ENCODE results near the gene CIRBP.

Gene CIRBP

GRCh38 chr19:1230783-1231489 lies 38.2 kb upstream of the CIRBP start:
- no peak for DNase-seq (ENCODE audit: low read depth)

GRCh38 chr19:1231729-1232637 lies 37.1 kb upstream of the CIRBP start:
- DNase-seq (ENCODE audit: low read depth), result no peak

DNA sequence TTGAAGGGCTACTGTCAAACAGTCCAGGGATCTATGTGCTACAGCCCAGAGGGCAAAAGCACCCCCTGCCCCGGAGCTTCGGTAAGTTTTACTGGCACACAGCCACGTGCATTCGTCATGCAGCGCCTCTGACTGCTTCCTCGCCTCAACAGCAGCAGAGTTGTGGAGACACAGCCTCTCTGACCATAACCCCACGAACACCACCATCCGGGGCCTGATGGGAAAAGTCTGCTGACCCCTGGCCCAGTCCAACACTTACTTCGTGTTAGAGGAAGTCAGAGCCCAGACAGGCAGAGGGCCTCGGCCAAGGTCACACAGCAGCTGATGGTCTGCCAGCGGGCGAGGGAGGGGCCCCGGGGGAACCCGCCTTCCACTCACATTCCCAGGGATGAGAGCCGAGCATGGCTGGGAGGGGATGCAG lies 36.5 kb upstream of the CIRBP start:
- no peak for DNase-seq (ENCODE audit: low read depth)

GRCh38 chr19:1233115-1233667 lies 35.9 kb upstream of the CIRBP start:
- DNase-seq (ENCODE audit: low read depth), result no peak

DNA sequence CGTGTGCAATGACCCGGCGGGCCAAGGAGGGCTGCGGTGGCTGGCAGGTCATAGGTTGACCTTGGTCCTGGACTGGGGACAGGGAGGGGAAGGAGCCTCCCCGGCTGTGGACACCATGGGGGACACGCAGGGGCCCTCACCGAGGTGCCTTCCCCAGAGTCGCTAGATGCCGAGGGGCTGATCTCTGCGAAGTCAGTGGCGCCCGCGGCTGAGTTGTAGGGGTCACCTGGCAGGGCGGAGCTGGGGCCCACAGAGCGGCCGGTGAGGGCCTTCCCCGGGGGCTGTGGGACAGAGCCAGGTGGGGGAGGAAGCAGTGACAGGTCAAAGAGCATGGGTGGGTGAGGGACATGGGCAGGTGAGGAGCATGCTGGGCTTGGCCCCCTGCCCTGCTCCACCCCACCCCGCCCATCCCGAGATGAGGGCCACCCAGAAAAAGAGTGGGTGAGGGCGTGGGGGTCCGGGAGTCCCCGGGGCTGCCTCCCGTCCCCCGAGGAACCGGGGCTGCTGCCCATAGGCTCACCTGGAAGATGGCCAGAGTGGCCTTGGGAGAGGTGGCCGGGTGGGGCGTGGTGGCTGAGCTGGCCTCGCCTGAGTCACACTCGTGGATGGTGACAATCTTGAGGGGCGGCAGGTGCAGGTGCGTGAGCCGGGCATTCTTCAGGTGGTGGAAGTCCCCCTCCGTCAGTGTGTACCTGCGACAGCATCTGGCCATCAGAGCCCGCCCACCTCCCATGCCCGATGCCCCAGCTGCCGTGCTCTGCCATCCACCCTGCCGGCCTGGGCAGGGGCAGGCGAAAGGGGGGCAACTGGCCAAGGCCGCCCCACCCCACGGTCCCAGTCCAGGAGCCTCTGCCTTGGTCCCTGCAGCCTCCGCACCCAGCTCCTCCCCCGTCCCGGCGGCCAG lies 34.8 kb upstream of the CIRBP start:
- DNase-seq (ENCODE audit: low read depth), result no peak

DNA sequence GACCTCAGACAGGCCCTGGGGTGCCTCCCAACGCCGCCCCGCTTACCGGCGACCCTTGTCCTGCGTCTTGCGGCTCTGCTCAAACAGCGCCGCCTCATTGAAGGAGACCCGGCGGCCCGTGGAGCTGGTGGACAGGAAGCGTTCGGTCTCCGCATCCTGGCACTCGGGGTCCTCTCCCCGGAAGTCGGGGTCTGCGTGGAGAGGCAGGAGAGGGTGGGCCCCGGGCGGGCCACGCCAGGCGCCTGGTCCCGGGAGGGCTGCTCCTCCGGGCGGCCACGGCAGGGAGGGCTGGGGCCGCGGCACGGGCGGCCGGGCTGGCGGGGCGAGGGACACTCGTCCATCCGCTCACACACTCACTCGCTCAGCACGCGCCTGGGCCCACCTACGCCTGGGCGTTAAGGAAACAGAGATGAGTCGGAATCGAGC lies 34.2 kb upstream of the CIRBP start:
- no peak for DNase-seq (ENCODE audit: low read depth)

DNA sequence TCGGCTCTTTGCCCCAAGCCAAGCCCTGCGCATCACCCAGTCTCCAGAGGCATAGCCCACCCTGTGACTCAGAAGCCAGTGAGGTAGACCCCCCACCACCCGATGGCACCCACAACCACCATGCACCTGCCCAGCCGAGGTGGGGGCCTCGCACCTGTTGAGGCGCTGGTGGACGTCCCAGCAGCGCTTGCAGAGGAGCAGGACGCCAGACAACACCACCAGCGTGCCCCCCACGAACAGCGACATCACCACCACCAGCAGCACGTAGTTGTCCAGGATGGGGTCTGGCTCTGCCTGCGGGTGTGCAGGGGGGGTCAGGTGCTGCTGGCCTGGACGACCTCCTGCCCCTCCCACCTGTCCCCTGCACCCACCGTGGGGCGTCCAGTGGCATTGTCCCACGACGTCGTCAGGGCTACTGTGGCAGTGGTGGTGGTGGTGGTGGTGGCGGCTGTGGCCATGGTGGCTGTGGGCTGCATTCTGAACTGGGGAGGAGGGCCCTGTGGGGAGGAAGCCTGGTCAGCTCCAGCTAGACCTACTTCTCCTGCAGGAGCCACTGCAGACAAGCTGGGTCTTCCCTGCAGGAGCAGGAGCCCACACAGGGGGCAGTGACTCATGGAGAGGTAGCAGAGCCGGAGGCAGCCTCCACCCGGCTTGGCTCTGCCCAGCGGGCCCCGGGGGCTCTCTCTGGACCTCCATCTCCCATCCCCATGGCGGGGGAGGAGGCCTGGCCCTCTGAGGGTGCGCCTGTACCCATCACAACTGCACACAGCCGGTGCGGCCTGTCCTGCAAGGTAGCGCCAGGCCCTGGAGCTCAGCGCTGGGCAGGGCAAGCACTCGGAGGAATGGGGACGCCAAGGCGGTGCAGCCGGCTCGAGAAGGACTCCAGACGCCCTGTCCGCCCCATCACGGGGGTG lies 33.2 kb upstream of the CIRBP start:
- DNase-seq (ENCODE audit: low read depth), result no peak

DNA sequence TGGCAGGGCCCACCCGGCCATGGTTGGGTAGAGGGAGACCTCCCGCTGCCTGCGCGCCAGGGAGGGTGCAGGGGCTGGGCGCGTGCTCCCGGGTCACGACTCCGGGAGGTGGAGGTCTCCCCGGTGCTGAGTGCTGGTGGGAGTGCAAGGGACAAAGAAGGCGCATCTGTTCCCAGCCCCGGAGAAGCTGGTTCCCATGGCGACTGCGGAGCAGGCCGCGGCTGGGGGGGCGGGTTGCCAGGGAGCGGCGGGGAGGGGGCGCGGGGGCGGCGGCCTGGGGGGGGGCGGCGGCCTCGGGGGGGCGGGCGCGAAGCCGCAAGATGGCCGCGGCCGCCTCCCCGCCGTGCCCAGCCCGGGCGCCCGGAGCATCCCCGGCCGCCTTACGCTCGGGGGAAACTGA lies 32.6 kb upstream of the CIRBP start:
- no peak for DNase-seq (ENCODE audit: low read depth)

DNA sequence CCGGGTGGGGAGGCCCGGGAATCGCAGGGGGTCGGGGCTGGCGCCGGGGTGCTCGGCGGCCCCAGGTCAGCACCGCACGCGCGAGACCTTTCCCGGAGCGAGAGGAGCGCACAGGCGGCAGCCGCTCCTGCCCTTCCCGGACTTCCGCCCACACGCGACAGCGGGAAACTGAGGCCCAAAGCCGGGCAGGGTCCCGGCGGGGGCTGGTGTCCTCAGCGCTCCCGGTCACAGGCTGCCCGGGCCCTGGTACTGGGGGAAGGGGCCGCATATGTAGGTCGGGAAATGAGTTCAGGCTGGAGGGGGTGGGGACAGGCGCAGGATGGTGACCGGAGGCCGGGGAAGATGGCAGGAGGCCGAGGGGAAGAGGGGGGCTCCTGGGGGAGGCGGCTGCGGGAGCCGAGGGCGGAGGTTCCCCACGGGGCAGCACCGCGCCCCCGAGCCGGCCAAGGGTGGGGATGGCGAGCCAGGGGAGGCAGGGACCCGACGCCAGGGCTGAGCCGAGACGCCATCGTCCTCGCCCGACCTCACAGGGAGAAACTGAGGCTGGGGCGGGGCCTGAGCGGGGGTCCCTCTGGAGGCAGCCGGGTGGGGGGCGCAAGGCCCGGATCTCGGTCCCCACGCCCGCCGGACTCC lies 32.0 kb upstream of the CIRBP start:
- DNase-seq (ENCODE audit: low read depth), result no peak

GRCh38 chr19:1237754-1238368 lies 31.3 kb upstream of the CIRBP start, which contains the start of gene CBARP:
Gene CBARP, minus strand, starts transcription at chr19:1238005. Its CDS starts 1,905 bp downstream, at chr19:1236100.
- no peak for DNase-seq (ENCODE audit: low read depth)

DNA sequence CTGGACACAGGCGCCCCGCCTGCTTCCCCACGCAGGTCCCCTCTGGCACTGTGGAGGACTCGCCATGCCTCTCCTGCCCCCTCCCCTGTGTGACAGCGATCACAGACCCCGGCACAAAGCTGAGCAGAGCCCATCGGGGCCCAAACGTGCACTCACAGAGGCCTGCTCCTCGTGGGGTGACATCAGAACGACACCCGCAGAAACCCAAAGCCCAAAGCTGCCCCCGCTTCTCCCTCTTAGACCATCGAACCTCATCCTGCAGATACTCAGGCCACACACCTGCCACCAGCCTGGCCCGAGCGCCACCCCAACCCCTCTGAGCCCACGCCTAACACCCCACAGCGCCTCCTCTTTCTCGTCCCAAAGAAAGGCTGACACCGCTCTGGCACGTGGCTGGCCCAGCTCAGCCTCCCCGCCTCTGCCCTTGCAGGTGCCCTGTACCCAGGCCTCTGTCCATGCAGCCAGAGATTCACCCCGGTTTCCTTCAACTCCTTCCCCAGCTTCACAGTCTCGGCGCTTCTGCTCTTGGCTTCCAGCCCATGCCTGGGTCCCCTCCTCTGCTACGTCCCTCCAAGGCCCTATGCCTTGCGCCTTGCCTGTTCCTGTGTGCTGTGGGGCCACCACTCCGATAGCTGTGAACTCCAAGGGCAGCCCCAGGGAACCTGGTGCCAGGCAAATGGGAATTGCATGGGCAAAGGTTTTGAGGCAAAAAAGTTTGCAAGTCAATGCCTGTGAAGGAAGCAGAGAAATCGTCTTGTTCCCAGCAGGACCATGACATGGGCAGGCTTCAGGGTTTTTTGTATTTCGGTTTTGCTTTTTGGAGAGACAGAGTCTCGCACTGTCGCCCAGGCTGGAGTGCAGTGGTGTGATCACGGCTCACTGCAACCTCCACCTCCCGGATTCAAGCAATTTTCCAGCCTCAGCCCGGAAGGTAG lies 30.5 kb upstream of the CIRBP start:
- no peak for DNase-seq (ENCODE audit: low read depth)

- no peak for DNase-seq (ENCODE audit: low read depth)
These were observed 29.7 kb upstream of the CIRBP start for GRCh38 chr19:1239420-1239795.

DNA sequence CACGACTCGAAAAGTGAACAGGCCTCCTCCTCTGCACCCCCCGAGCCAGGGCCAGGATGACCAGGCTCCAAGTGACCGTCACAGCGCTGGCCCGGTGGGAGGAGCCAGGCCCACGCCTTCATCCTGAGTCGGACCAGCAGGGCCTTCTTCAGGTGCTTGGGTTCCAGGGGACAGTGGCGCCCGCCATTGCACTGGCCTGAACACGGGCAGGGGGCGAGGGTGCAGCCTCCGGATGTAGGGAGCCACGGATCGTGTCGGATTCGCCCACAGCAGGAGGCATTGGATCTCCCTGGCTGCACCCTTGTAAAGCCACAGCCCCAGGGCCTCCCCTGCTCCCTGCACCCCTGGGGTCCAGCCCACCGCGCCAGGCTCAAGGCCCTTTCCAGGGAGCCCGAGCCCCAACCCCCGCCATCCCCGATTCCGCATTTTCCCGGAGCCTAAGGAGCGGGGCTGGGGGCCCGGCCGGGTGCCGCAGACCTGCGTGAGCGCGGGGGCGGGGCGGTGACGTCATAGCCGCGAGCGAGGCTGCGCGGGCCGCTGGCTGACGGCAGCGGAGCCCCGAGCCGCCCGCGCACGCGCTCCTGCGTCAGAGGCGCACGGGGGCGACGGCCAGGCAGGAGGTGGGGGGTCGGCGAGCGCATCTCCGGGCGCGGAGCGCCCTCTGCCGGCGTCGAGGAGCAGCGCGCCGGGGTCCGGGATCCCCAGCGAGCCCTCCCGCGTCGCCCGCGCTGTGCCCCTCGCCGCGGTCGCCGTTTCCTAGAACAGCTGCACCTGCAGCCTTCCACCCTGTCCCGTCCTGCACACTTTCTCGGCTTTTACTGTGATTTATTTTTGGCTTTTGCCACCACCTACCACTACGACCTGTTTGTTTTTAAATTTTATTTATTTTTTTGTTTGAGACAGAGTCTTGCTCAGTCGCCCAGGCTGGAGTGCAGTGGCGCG lies 29.1 kb upstream of the CIRBP start:
- DNase-seq (ENCODE audit: low read depth), result peak; percentile 98

- DNase-seq (ENCODE audit: low read depth), result no peak
These were observed 28.2 kb upstream of the CIRBP start for GRCh38 chr19:1240925-1241324.

- peak; percentile 92 for DNase-seq (ENCODE audit: low read depth)
These were observed 27.6 kb upstream of the CIRBP start, which contains the start of gene ATP5F1D for GRCh38 chr19:1241417-1242095. Gene ATP5F1D, plus strand, starts transcription at chr19:1241751. Its CDS starts 100 bp downstream, at chr19:1241851.

DNA sequence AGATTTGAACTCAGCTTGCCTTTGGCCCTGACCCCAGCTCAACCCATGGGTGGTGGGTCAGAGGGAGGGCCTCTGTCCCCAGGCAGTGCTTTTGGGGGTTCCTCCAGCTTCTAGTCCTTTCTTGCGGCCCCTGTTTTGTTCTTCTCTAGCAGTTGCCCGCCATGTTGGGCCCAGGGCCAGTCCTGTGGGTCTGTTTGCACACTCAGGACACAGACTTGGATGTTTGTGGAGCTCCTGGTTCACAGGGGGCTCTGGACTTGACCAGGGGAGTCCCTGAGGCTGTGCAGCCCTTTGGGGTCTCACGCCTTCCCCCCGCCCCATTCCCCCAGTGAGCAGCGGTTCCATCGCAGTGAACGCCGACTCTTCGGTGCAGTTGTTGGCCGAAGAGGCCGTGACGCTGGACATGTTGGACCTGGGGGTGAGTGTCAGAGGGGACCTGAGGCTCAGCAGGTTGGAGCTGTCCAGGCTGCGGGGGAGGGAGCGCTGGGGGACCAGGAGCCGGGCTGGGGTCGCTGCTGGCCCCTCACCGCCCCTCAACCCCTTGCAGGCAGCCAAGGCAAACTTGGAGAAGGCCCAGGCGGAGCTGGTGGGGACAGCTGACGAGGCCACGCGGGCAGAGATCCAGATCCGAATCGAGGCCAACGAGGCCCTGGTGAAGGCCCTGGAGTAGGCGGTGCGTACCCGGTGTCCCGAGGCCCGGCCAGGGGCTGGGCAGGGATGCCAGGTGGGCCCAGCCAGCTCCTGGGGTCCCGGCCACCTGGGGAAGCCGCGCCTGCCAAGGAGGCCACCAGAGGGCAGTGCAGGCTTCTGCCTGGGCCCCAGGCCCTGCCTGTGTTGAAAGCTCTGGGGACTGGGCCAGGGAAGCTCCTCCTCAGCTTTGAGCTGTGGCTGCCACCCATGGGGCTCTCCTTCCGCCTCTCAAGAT lies 25.1 kb upstream of the CIRBP start:
- peak; percentile 80 for DNase-seq (ENCODE audit: low read depth)
